ENCODE results near the gene CDK5RAP1. TPM values are rescaled to one million over a fixed set of nuclear protein-coding genes. Genes with fewer than 3 reads are reported as not detected.

The CDK5RAP1 gene
- total RNA-seq, 4 donors from 2014 or later = 11.3 to 19.5 (median 16.9) TPM

DNA sequence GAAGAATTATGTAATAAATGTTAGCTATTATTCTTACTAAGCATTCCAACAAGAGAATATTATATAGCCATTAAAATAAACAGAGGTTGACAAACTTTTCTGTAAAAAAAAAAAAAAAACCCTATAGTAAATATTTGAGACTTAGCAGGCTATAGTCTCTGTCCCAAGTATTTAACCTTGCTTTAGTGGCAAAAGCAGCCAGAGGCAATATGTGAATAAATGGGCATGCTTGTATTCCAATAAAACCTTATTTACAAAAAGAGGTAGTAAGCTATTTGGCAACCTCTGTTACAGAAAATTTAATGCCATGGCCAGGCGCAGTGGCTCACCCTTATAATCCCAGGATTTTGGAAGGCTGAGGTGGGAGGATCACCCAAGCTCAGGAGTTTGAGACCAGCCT lies 14.6 kb downstream of the CDK5RAP1 start:
- Histone ChIP-seq H3K4me3 (no peak overlapping the region), H3K9me3 (no peaks in the 10 kb centered on the region), H3K27ac (replicated peaks in 1 of 4) (no peak overlapping the region), H3K4me1 (no peaks in the 10 kb centered on the region), H3K36me3 (peaks cover 52 to 93% (median 79%) of the 10 kb centered on the region in 4 donors), H3K27me3 (no peaks in the 10 kb centered on the region)
- WGBS = 100% methylated on average over 1 of the region's 1 CpG
- no peak for DNase-seq (ENCODE audit: extremely low spot score)
- intact Hi-C loops (cut with DNase I) = no loop called here
- TF ChIP-seq EP300 (IDR thresholded peaks at IDR 0.05) (no peak), POLR2AphosphoS5 (IDR thresholded peaks at IDR 0.05) (no peak), POLR2A (IDR thresholded peaks at IDR 0.05; ENCODE audit: low read depth) (no peak)
- TF ChIP-seq, protein P1, sequence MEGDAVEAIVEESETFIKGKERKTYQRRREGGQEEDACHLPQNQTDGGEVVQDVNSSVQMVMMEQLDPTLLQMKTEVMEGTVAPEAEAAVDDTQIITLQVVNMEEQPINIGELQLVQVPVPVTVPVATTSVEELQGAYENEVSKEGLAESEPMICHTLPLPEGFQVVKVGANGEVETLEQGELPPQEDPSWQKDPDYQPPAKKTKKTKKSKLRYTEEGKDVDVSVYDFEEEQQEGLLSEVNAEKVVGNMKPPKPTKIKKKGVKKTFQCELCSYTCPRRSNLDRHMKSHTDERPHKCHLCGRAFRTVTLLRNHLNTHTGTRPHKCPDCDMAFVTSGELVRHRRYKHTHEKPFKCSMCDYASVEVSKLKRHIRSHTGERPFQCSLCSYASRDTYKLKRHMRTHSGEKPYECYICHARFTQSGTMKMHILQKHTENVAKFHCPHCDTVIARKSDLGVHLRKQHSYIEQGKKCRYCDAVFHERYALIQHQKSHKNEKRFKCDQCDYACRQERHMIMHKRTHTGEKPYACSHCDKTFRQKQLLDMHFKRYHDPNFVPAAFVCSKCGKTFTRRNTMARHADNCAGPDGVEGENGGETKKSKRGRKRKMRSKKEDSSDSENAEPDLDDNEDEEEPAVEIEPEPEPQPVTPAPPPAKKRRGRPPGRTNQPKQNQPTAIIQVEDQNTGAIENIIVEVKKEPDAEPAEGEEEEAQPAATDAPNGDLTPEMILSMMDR (IDR thresholded peaks at IDR 0.05) = no peak

DNA sequence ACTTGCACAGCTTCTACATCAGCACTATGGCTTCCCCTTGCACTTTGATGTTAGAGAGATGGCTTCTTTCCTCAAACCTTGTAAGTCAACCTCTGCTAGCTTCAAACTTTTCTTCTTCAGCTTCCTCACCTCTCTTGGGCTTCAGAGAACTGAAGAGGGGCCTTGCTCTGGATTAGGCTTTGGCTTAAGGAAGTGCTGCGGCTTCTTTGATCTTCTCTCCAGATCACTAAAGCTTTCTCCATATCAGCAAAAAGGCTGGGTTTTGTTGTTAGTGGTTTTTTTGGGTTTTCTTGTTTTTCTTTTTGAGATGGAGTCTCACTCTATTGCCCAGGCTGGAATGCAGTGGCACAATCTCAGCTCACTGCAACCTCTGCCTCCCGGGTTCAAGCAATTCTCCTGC lies 24.0 kb downstream of the CDK5RAP1 start:
- peaks cover 44 to 100% (median 71%) of the 10 kb centered on the region in 4 donors for H3K36me3 ChIP-seq

DNA sequence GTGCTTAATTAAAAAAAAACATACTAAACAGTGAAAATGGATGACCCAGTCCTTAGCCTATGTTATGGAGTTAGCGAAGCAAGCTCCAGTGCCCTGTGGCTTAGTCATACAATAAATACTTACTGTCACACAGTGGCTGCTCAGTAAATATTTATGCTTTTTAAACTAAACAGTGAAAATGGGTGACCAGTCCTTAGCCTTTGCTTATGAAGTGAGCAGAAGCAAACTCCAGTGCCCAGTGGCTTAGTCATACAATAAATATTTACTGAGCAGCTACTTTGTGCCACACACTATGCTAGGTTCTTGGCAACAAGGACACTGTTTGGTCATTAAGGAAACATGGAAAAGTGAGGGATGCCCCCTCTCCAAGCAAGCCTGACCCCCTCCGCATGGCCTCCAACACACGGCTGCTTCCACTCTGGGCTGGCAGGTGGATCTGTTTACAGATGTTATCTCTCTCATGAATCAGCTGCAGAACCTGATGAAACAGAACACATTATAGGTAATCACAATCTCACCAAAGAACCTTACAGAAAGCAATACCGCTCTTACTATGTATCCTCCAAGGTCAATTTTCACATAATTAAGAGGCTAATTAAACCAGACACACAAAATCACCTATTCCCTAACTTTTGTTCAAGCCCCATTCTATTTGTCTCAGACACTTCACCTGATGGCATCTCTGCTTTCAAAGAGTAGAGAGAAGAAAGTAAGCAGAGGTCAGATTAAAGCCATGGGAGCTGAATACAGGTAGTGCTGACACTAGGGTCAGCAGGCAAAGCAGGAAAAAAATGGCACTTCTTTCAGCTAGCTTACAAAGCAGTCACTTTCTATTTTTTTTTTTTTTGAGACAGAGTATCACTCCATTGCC lies 27.3 kb downstream of the CDK5RAP1 start:
- WGBS = 89% methylated on average over 4 of the region's 4 CpGs
- Histone ChIP-seq H3K4me3 (no peak overlapping the region), H3K27me3 (no peaks in the 10 kb centered on the region), H3K36me3 (peaks cover 40 to 100% (median 80%) of the 10 kb centered on the region in 4 donors), H3K4me1 (no peaks in the 10 kb centered on the region), H3K9me3 (no peaks in the 10 kb centered on the region), H3K27ac (replicated peaks in 1 of 4) (no peak overlapping the region)
- no peak for TF ChIP-seq POLR2AphosphoS5 (IDR thresholded peaks at IDR 0.05)
- TF ChIP-seq, protein P1 (IDR thresholded peaks at IDR 0.05) = no peak
- intact Hi-C loops (cut with DNase I) = no loop called here
- DNase-seq (ENCODE audit: extremely low spot score) = no peak

More for the DNA sequence above, 24.0 kb downstream of the CDK5RAP1 start:
- intact Hi-C loops (cut with DNase I) = no loop called here
- Histone ChIP-seq H3K27ac (replicated peaks in 1 of 4) (no peak overlapping the region), H3K4me1 (no peaks in the 10 kb centered on the region), H3K27me3 (no peaks in the 10 kb centered on the region), H3K9me3 (no peaks in the 10 kb centered on the region), H3K4me3 (no peak overlapping the region)
- WGBS = 95% methylated on average over 2 of the region's 2 CpGs
- DNase-seq (ENCODE audit: extremely low spot score) = no peak
- TF ChIP-seq EP300 (IDR thresholded peaks at IDR 0.05) = no peak
- TF ChIP-seq POLR2AphosphoS5 (IDR thresholded peaks at IDR 0.05) = no peak
- TF ChIP-seq POLR2A (IDR thresholded peaks at IDR 0.05; ENCODE audit: low read depth) = no peak
- TF ChIP-seq, protein P1 (IDR thresholded peaks at IDR 0.05) = no peak

DNA sequence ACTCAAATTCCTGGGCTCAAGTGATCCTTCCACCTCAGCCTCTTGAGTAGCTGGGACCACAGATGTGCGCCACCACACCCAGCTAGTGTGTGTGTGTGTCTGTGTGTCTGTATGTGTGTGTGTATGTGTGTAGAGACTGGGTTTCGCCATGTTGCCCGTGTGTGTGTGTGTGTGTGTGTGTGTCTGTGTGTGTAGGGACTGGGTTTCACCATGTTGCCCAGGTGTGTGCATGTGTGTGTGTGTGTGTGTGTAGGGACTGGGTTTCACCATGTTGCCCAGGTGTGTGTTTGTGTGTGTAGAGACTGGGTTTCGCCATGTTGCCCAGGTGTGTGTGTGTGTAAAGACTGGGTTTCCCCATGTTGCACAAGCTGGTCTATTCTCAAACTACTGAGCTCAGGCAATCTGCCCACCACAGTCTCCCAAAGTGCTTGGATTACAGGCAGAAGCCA lies 28.3 kb downstream of the CDK5RAP1 start:
- no peak for TF ChIP-seq EP300 (IDR thresholded peaks at IDR 0.05)
- no peak for TF ChIP-seq POLR2AphosphoS5 (IDR thresholded peaks at IDR 0.05)
- TF ChIP-seq, protein P1 (IDR thresholded peaks at IDR 0.05) = no peak
- TF ChIP-seq POLR2A (IDR thresholded peaks at IDR 0.05; ENCODE audit: low read depth) = no peak
- H3K4me3 ChIP-seq = no peak overlapping the region
- H3K27me3 ChIP-seq = no peaks in the 10 kb centered on the region
- intact Hi-C loops (cut with DNase I) = no loop called here
- H3K9me3 ChIP-seq = no peaks in the 10 kb centered on the region
- H3K4me1 ChIP-seq = no peaks in the 10 kb centered on the region
- DNase-seq (ENCODE audit: extremely low spot score) = no peak
- WGBS = 87% methylated on average over 4 of the region's 4 CpGs
- no peak overlapping the region for H3K27ac ChIP-seq (replicated peaks in 1 of 4)
- peaks cover 36 to 100% (median 79%) of the 10 kb centered on the region in 4 donors for H3K36me3 ChIP-seq

All from esophagus muscularis mucosa (tissue), 4 donors.